Ishikawa (cell line): Measurements from ENCODE around the gene PRICKLE3.

Experiments used
- CEBPB ChIP-seq: IDR thresholded peaks from 2 replicates; pipeline ENCODE4 v1.6.1; 2012
- CREB1 ChIP-seq: IDR thresholded peaks from 2 replicates; pipeline ENCODE4 v1.6.1; 2012; ENCODE audit warnings: low read depth
- EP300 ChIP-seq: IDR thresholded peaks from 2 replicates; pipeline ENCODE4 v1.6.1; 2012; ENCODE audit warnings: borderline replicate concordance
- FOXM1 ChIP-seq: IDR thresholded peaks from 2 replicates; pipeline ENCODE4 v1.6.1; 2012; ENCODE audit warnings: low read depth, borderline replicate concordance
- RAD21 ChIP-seq: IDR thresholded peaks from 2 replicates; pipeline ENCODE4 v1.6.1; 2012; ENCODE audit warnings: low read depth
- TAF1 ChIP-seq: IDR thresholded peaks from 2 replicates; pipeline ENCODE4 v1.6.1; 2012; ENCODE audit warnings: low read depth, mild to moderate bottlenecking
- YY1 ChIP-seq: IDR thresholded peaks from 2 replicates; pipeline ENCODE4 v1.6.1; 2012; ENCODE audit warnings: low read depth
- TF ChIP-seq, protein P1 (sequence below): IDR thresholded peaks from 2 replicates; pipeline ENCODE4 v1.6.1; 2012

DNA sequence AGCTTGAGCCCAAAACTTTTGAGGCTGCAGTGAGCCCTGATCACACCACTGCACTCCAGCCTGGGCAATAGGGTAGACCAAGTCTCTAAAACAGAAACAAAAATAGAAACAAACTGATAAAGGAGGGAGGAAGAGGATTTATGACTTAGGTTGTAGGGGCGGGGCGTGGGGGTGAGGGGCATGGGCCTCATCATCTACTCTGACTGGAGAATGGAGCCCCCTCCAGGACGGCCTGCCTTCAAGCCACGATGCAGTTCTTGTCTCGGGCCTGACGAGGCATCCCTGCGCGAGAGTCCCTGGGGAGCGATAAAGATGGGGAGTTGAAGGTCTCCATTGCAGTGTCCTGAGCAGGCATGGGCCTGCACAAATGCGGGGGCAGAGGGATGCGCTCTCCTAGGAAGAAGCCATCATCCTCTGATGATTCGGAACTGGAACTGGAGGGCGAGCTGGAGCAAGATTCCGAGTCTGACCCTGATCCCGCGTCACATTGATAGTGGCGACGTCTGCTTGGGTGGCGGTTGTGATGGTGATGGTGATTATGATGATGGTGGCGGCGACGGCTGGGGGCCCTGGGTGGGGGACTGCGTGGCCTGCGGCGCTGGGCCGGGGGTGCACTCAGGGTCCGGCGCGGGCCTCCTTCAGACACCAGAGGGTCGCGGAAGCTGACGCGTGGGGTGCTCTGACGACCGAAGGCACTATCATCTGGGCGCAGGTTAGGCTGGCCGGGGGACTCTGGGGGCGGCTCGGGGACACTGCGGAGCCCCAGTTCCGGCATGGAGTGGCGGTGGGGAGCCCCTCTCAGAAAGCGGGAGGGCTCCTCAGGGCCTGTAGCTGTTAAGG, 10.5 kb downstream of the PRICKLE3 start:
- TF ChIP-seq FOXM1 = no peak
- TF ChIP-seq CEBPB = no peak
- no peak for TF ChIP-seq EP300
- no peak for TF ChIP-seq RAD21
- TF ChIP-seq CREB1 = no peak
- no peak for TF ChIP-seq TAF1
- TF ChIP-seq, protein P1, sequence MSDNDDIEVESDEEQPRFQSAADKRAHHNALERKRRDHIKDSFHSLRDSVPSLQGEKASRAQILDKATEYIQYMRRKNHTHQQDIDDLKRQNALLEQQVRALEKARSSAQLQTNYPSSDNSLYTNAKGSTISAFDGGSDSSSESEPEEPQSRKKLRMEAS = no peak
- TF ChIP-seq YY1 = no peak
